PC-3 (cell line): ENCODE results near the gene ZMIZ2. TPM values are rescaled to one million over a fixed set of nuclear protein-coding genes. Genes with fewer than 3 reads are reported as not detected.

Experiments
- ATAC-seq: fragments of 200-7000 bp; cut with Tn5 transposase; 2 replicates; pipeline ENCODE4 v1.9.1; 2020; ENCODE audit warnings: mild to moderate bottlenecking, moderate library complexity
- BruUV-seq: library from RNA; stranded (reverse); fragments of 400-500 nt; replicated peaks from 2 replicates; lab custom pipeline; 2021; lab: Mats Ljungman, UMichigan
- CTCF ChIA-PET: fragments of 300-600 bp; sonication (Branson Sonifier 250); formaldehyde crosslinking; loops from one replicate; lab custom pipeline; 2022; ENCODE audit warnings: antibody characterized with exemption; lab: Charles Lee
- POLR2A ChIA-PET: fragments of 300-600 bp; sonication (Branson Sonifier 250); formaldehyde crosslinking; loops from one replicate; lab custom pipeline; 2022; ENCODE audit warnings: antibody characterized with exemption; ENCODE audit not compliant: unreplicated experiment; lab: Charles Lee
- DNase-seq: peaks from one replicate; pipeline ENCODE4 v3.0.0-alpha.2; 2015
- H2AFZ ChIP-seq: fragments of 300-600 bp; sonication (generic); 2 replicates; pipeline ENCODE4 v1.6.0; 2016; ENCODE audit warnings: antibody characterized with exemption, low read length
- H3F3A ChIP-seq: fragments of 300-600 bp; sonication (generic); one replicate; pipeline ENCODE4 v1.6.0; 2017; ENCODE audit warnings: antibody characterized with exemption, low read length, control low read depth, mild to moderate bottlenecking; ENCODE audit not compliant: unreplicated experiment
- H3K27ac ChIP-seq: fragments of 300-600 bp; sonication (generic); 2 replicates; pipeline ENCODE4 v1.5.1; 2016; ENCODE audit warnings: mild to moderate bottlenecking, low read length
- H3K27me3 ChIP-seq: fragments of 300-600 bp; sonication (generic); 2 replicates; pipeline ENCODE4 v1.6.1; 2016; ENCODE audit warnings: low read length, mixed read lengths
- H3K36me3 ChIP-seq: fragments of 300-600 bp; sonication (generic); 2 replicates; pipeline ENCODE4 v1.6.1; 2016; ENCODE audit warnings: low read depth, mixed run types, low read length, mixed read lengths
- H3K4me1 ChIP-seq: fragments of 300-600 bp; sonication (generic); 2 replicates; pipeline ENCODE4 v1.5.1; 2016; ENCODE audit warnings: low read length; ENCODE audit not compliant: insufficient read depth
- H3K4me2 ChIP-seq: fragments of 300-600 bp; sonication (generic); 2 replicates; pipeline ENCODE4 v1.6.0; 2016; ENCODE audit warnings: low read length
- H3K4me3 ChIP-seq: fragments of 300-600 bp; sonication (generic); 2 replicates; pipeline ENCODE4 v1.5.1; 2016; ENCODE audit warnings: mild to moderate bottlenecking, low read length, mixed read lengths
- H3K79me2 ChIP-seq: fragments of 300-600 bp; sonication (generic); 2 replicates; pipeline ENCODE4 v1.6.1; 2017; ENCODE audit warnings: low read length, mixed read lengths
- H3K9ac ChIP-seq: fragments of 300-600 bp; sonication (generic); 2 replicates; pipeline ENCODE4 v1.6.0; 2016; ENCODE audit warnings: mild to moderate bottlenecking, low read length
- H3K9me2 ChIP-seq: fragments of 300-600 bp; sonication (generic); replicated peaks from 2 replicates; pipeline ENCODE4 v1.6.1; 2016; ENCODE audit warnings: mixed run types, low read length, mixed read lengths
- H3K9me3 ChIP-seq: fragments of 300-600 bp; sonication (generic); 2 replicates; pipeline ENCODE4 v1.6.1; 2016; ENCODE audit warnings: low read length, mixed read lengths
- H4K20me1 ChIP-seq: fragments of 300-600 bp; sonication (generic); 2 replicates; pipeline ENCODE4 v1.6.1; 2016; ENCODE audit warnings: low read length, mixed read lengths
- CTCF ChIP-seq: fragments of 300-600 bp; sonication (generic); conservative IDR thresholded peaks from 2 replicates; pipeline ENCODE4 v1.5.1; 2017; ENCODE audit warnings: antibody characterized with exemption, low read depth, mild to moderate bottlenecking, low read length
- EZH2 ChIP-seq: fragments of 300-600 bp; sonication (generic); IDR thresholded peaks from one replicate; pipeline ENCODE4 v1.6.1; 2017; ENCODE audit warnings: antibody characterized with exemption, mild to moderate bottlenecking, low read length; ENCODE audit not compliant: unreplicated experiment
- EZH2phosphoT487 ChIP-seq: fragments of 300-600 bp; sonication (generic); IDR thresholded peaks from 2 replicates; pipeline ENCODE4 v1.6.1; 2018; ENCODE audit warnings: mild to moderate bottlenecking, antibody characterized with exemption, low read length, borderline replicate concordance
- intact Hi-C: fragments of 100-400 bp; cut with micrococcal nuclease; formaldehyde crosslinking; loops from 2 replicates; pipeline ENCODE4 v1.9.0; 2023
- total RNA-seq: library from RNA; depleted of rRNA; stranded (reverse); fragments of >200 nt; gene quantifications from 2 replicates; pipeline ENCODE4 v1.2.3, GENCODE V29; 2014

ZMIZ2 gene
- total RNA-seq, 1 experiment from 2014 or later, result 18.3 TPM

GRCh38 chr7:44750424-44750823, 1.8 kb downstream of the ZMIZ2 start:
- H2AFZ ChIP-seq, result no peak overlapping the region
- no peak overlapping the region; the same call in 1 of the 2 replicates for H3K9ac ChIP-seq
- no peaks in the 10 kb centered on the region for H3K9me2 ChIP-seq
- POLR2A ChIA-PET, result no interaction called here
- peaks cover 8% of the 10 kb centered on the region; the same call in 1 of the 2 replicates for H3K36me3 ChIP-seq
- no peak for ATAC-seq
- TF ChIP-seq CTCF (no peak), EZH2 (no peak), EZH2phosphoT487 (no peak)
- no peaks in the 10 kb centered on the region for H3K27me3 ChIP-seq
- no TSS peak for BruUV-seq
- H4K20me1 ChIP-seq, result peaks cover 15% of the 10 kb centered on the region
- peaks cover 24% of the 10 kb centered on the region for H3K4me1 ChIP-seq
- H3K79me2 ChIP-seq, result peaks cover 64% of the 10 kb centered on the region
- no peaks in the 10 kb centered on the region for H3F3A ChIP-seq
- intact Hi-C loops, result no loop called here
- H3K4me2 ChIP-seq, result peak overlapping the region; percentile 85
- CTCF ChIA-PET, result interaction anchor here (1.0 kb wide), 1 partner anchor 162 kb away, joined by 3 read pairs; no protein-coding TSS in a partner anchor
- H3K4me3 ChIP-seq, result peak overlapping the region; percentile 85; the same call in 1 of the 2 replicates
- no peaks in the 10 kb centered on the region for H3K9me3 ChIP-seq
- DNase-seq, result no peak
- H3K27ac ChIP-seq, result no peak overlapping the region

GRCh38 chr7:44750921-44751571, 2.4 kb downstream of the ZMIZ2 start:
- H3F3A ChIP-seq, result no peaks in the 10 kb centered on the region
- H3K9me2 ChIP-seq, result no peaks in the 10 kb centered on the region
- peaks cover 70% of the 10 kb centered on the region for H3K79me2 ChIP-seq
- no peak overlapping the region; the same call in 1 of the 2 replicates for H3K9ac ChIP-seq
- no peak for TF ChIP-seq EZH2phosphoT487
- TF ChIP-seq EZH2, result no peak
- TF ChIP-seq CTCF, result no peak
- H3K27me3 ChIP-seq, result no peaks in the 10 kb centered on the region
- H4K20me1 ChIP-seq, result peaks cover 15% of the 10 kb centered on the region
- ATAC-seq (no peak), DNase-seq (no peak)
- peaks cover 8% of the 10 kb centered on the region; the same call in 1 of the 2 replicates for H3K36me3 ChIP-seq
- no TSS peak for BruUV-seq
- peak overlapping the region; percentile 85; the same call in 1 of the 2 replicates for H3K4me2 ChIP-seq
- no peaks in the 10 kb centered on the region for H3K9me3 ChIP-seq
- H3K4me1 ChIP-seq, result peaks cover 24% of the 10 kb centered on the region
- CTCF ChIA-PET, result interaction anchor here (0.6 to 1.0 kb wide), 2 partner anchors 126 to 163 kb away, joined by 3 read pairs; no protein-coding TSS in a partner anchor
- POLR2A ChIA-PET, result interaction anchor here (0.6 kb wide), 1 partner anchor 44 kb away, joined by 7 read pairs; no protein-coding TSS in a partner anchor
- no peak overlapping the region for H2AFZ ChIP-seq
- H3K27ac ChIP-seq, result no peak overlapping the region
- H3K4me3 ChIP-seq, result no peak overlapping the region
- intact Hi-C loops, result no loop called here

GRCh38 chr7:44752822-44753221, 4.2 kb downstream of the ZMIZ2 start:
- Histone ChIP-seq H4K20me1 (peaks cover 15% of the 10 kb centered on the region), H3K9ac (no peak overlapping the region), H2AFZ (no peak overlapping the region), H3K27me3 (no peaks in the 10 kb centered on the region), H3K9me2 (no peaks in the 10 kb centered on the region), H3K4me3 (no peak overlapping the region), H3K36me3 (peaks cover 13% of the 10 kb centered on the region; the same call in 1 of the 2 replicates), H3K4me1 (peaks cover 21% of the 10 kb centered on the region), H3K9me3 (no peaks in the 10 kb centered on the region), H3K79me2 (peaks cover 70% of the 10 kb centered on the region), H3K27ac (no peak overlapping the region), H3F3A (no peaks in the 10 kb centered on the region), H3K4me2 (no peak overlapping the region)
- intact Hi-C loops, result no loop called here
- BruUV-seq, result no TSS peak
- no peak for TF ChIP-seq EZH2phosphoT487
- no peak for DNase-seq
- POLR2A ChIA-PET, result no interaction called here
- CTCF ChIA-PET, result no interaction called here
- ATAC-seq, result no peak
